GM23338 (cell line): Measurements from ENCODE around the gene MFAP4. TPM values are rescaled to one million over a fixed set of nuclear protein-coding genes. Genes with fewer than 3 reads are reported as not detected.
A peak's percentile ranks its signal among the peaks of the same experiment; 100 is the strongest.

Experiments
- ATAC-seq: fragments of 200-7000 bp; cut with Tn5 transposase; 3 replicates; pipeline ENCODE4 v1.9.1; 2020
- DNase-seq: peaks from one replicate; pipeline ENCODE4 v3.0.0-alpha.2; 2015; ENCODE audit warnings: low spot score
- H2AFZ ChIP-seq: fragments of 200-600 bp; sonication (generic); 2 replicates; pipeline ENCODE4 v1.8.0; 2016; ENCODE audit warnings: antibody characterized with exemption, mild to moderate bottlenecking, moderate library complexity
- H3F3A ChIP-seq: fragments of 200-600 bp; sonication (generic); replicated peaks from 2 replicates; pipeline ENCODE4 v1.8.0; 2017; ENCODE audit warnings: antibody characterized with exemption, mixed run types, low read depth
- H3K27ac ChIP-seq: fragments of 200-600 bp; sonication (generic); 2 replicates; pipeline ENCODE4 v1.6.1; 2016; ENCODE audit warnings: low read depth
- H3K27me3 ChIP-seq: fragments of 200-600 bp; sonication (generic); 2 replicates; pipeline ENCODE4 v1.8.0; 2016; ENCODE audit warnings: mild to moderate bottlenecking, mixed run types, moderate library complexity; ENCODE audit not compliant: insufficient read depth
- H3K36me3 ChIP-seq: fragments of 200-600 bp; sonication (generic); 2 replicates; pipeline ENCODE4 v1.8.0; 2016; ENCODE audit warnings: mild to moderate bottlenecking; ENCODE audit not compliant: insufficient read depth
- H3K4me1 ChIP-seq: fragments of 200-600 bp; sonication (generic); 2 replicates; pipeline ENCODE4 v1.8.0; 2016; ENCODE audit warnings: mild to moderate bottlenecking, moderate library complexity; ENCODE audit not compliant: insufficient read depth
- H3K4me2 ChIP-seq: fragments of 200-600 bp; sonication (generic); 2 replicates; pipeline ENCODE4 v1.7.1; 2017; ENCODE audit warnings: mixed run types
- H3K4me3 ChIP-seq: fragments of 200-600 bp; sonication (generic); 2 replicates; pipeline ENCODE4 v1.6.1; 2016; ENCODE audit warnings: mixed run types
- H3K79me2 ChIP-seq: fragments of 200-600 bp; sonication (generic); replicated peaks from 2 replicates; pipeline ENCODE4 v1.8.0; 2017; ENCODE audit warnings: mild to moderate bottlenecking; ENCODE audit not compliant: insufficient read depth
- H3K9me2 ChIP-seq: fragments of 200-600 bp; sonication (generic); 2 replicates; pipeline ENCODE4 v1.8.0; 2017; ENCODE audit not compliant: insufficient read depth
- H4K20me1 ChIP-seq: fragments of 200-600 bp; sonication (generic); replicated peaks from 2 replicates; pipeline ENCODE4 v1.8.0; 2017; ENCODE audit warnings: mild to moderate bottlenecking; ENCODE audit not compliant: insufficient read depth
- H3K27ac Mint-ChIP-seq: 2 replicates; pipeline ENCODE4 v1.8.0; 2020; ENCODE audit warnings: inconsistent platforms, mild to moderate bottlenecking, moderate library complexity, mixed read lengths
- H3K27me3 Mint-ChIP-seq: 3 replicates; pipeline ENCODE4 v1.8.0; 2022; ENCODE audit warnings: low read depth, mild to moderate bottlenecking, moderate library complexity, mixed read lengths, inconsistent platforms; ENCODE audit not compliant: insufficient read depth, poor library complexity
- H3K36me3 Mint-ChIP-seq: 3 replicates; pipeline ENCODE4 v1.8.0; 2021; ENCODE audit warnings: low read depth, mild to moderate bottlenecking, inconsistent platforms, moderate library complexity, mixed read lengths
- H3K4me1 Mint-ChIP-seq: 3 replicates; pipeline ENCODE4 v1.8.0; 2020; ENCODE audit warnings: mild to moderate bottlenecking, inconsistent platforms, mixed read lengths
- H3K4me3 Mint-ChIP-seq: 3 replicates; pipeline ENCODE4 v1.8.0; 2021; ENCODE audit warnings: moderate library complexity, mild to moderate bottlenecking, inconsistent platforms, mixed read lengths
- H3K9me3 Mint-ChIP-seq: 3 replicates; pipeline ENCODE4 v1.8.0; 2020; ENCODE audit warnings: moderate library complexity, mild to moderate bottlenecking, inconsistent platforms, mixed read lengths
- CREB1 ChIP-seq: fragments of 250-450 bp; sonication (Bioruptor Pico); IDR thresholded peaks from 2 replicates; pipeline ENCODE4 v1.5.0; 2020; ENCODE audit warnings: low read depth, mild to moderate bottlenecking, moderate library complexity
- CTCF ChIP-seq, 2 experiments: fragments of 200-600 bp in 1 of 2; sonication (generic) in 1 of 2; conservative IDR thresholded peaks; 2 replicates each; pipeline versions ENCODE4 v1.5.1 to v1.6.1; 2016 to 2017; ENCODE audit warnings: antibody characterized with exemption in 2 of 2, low read depth in 2 of 2, mild to moderate bottlenecking in 2 of 2, moderate library complexity in 1 of 2
- ETS1 ChIP-seq: IDR thresholded peaks from 2 replicates; pipeline ENCODE4 v1.6.1; 2016; ENCODE audit warnings: antibody characterized with exemption
- EZH2 ChIP-seq: fragments of 200-600 bp; sonication (generic); IDR thresholded peaks from one replicate; pipeline ENCODE4 v1.8.0; 2017; ENCODE audit warnings: antibody characterized with exemption, mild to moderate bottlenecking, low read depth; ENCODE audit not compliant: unreplicated experiment
- NANOG ChIP-seq: IDR thresholded peaks from 2 replicates; pipeline ENCODE4 v1.6.1; 2016; ENCODE audit warnings: antibody characterized with exemption, borderline replicate concordance
- POLR2AphosphoS5 ChIP-seq: IDR thresholded peaks from 2 replicates; pipeline ENCODE4 v1.6.1; 2016; ENCODE audit warnings: antibody characterized with exemption, low read depth
- STAT1 ChIP-seq: IDR thresholded peaks from one replicate; pipeline ENCODE4 v1.6.1; 2016; ENCODE audit warnings: antibody characterized with exemption; ENCODE audit not compliant: unreplicated experiment
- ZNF114 ChIP-seq: fragments of 250-450 bp; sonication (Bioruptor Pico); IDR thresholded peaks from 2 replicates; pipeline ENCODE4 v1.5.0; 2020; ENCODE audit warnings: mild to moderate bottlenecking, moderate library complexity
- ZNF462 ChIP-seq: fragments of 250-450 bp; sonication (Bioruptor Pico); IDR thresholded peaks from 2 replicates; pipeline ENCODE4 v1.5.0; 2020; ENCODE audit warnings: mild to moderate bottlenecking, moderate library complexity
- polyA plus RNA-seq: library from polyadenylated mRNA; unstranded; fragments of >200 nt; fragmentation: Nextera tagmentation; extraction: Ambion mirVana; gene quantifications from 2 replicates; pipeline ENCODE4 v1.2.1, GENCODE V29; 2016
- total RNA-seq: library from RNA; depleted of rRNA; stranded (reverse); fragments of >200 nt; shearing (Covaris generic); gene quantifications from 2 replicates; pipeline ENCODE4 v1.2.3, GENCODE V29; 2014

MFAP4 gene
- total and polyA plus RNA-seq, 2 experiments from 2014 or later, result 7.7 to 9.7 TPM

- no peak for TF ChIP-seq NANOG
- no peak for TF ChIP-seq CREB1 (CRISPR knock-in tag)
- TF ChIP-seq STAT1, result no peak
- TF ChIP-seq ETS1, result no peak
- peak; percentile 66 to 81 for TF ChIP-seq CTCF (conservative IDR thresholded peaks at IDR 0.05; ENCODE audit: low read depth in 2 of 2)
- TF ChIP-seq EZH2, result no peak
- TF ChIP-seq ZNF114 (CRISPR knock-in tag), result no peak
Measured at GRCh38 chr17:19338031-19338990, 48.7 kb downstream of the MFAP4 start (continued).

- Mint-ChIP-seq H3K27me3 (peaks cover 26% of the 10 kb centered on the region), H3K27ac (no peak overlapping the region), H3K4me3 (no peak overlapping the region), H3K9me3 (no peaks in the 10 kb centered on the region), H3K4me1 (peaks cover 54% of the 10 kb centered on the region), H3K36me3 (no peaks in the 10 kb centered on the region; the same call in 2 of the 3 replicates)
- Histone ChIP-seq H3K4me1 (peaks cover 27% of the 10 kb centered on the region), H3F3A (no peaks in the 10 kb centered on the region; the same call in none of the 2 replicates), H3K9me2 (no peaks in the 10 kb centered on the region), H3K27me3 (no peaks in the 10 kb centered on the region), H3K4me2 (no peak overlapping the region), H3K36me3 (no peaks in the 10 kb centered on the region), H4K20me1 (no peaks in the 10 kb centered on the region), H2AFZ (no peak overlapping the region), H3K79me2 (no peaks in the 10 kb centered on the region), H3K27ac (no peak overlapping the region), H3K4me3 (no peak overlapping the region)
- ATAC-seq (peak; percentile 2; the same call in 2 of the 3 replicates), DNase-seq (no peak)
- TF ChIP-seq ZNF462 (CRISPR knock-in tag) (no peak), POLR2AphosphoS5 (no peak), EZH2 (no peak), CTCF (conservative IDR thresholded peaks at IDR 0.05; ENCODE audit: low read depth in 2 of 2) (no peak)
Measured at GRCh38 chr17:19337712-19338023, 49.3 kb downstream of the MFAP4 start.
